ENCODE measurements around the gene SYPL2. TPM values are rescaled to one million over a fixed set of nuclear protein-coding genes. Genes with fewer than 3 reads are reported as not detected.
"Not testable (repeated sequence)": the region's sequence is repeated elsewhere in the genome, so short reads cannot be mapped to it uniquely, and the experiment has no call there.

Gene SYPL2
- total RNA-seq, 1 donor from 2014 or later, result 9.6 TPM

GRCh38 chr1:109468903-109469302 is 2.6 kb downstream of the SYPL2 start:
- DNase-seq (ENCODE audit: low spot score), result no peak
- ATAC-seq, result no peak

- ATAC-seq, result no peak
- no peak for DNase-seq (ENCODE audit: low spot score)
Measured at GRCh38 chr1:109470245-109470644, 3.9 kb downstream of the SYPL2 start.

DNA sequence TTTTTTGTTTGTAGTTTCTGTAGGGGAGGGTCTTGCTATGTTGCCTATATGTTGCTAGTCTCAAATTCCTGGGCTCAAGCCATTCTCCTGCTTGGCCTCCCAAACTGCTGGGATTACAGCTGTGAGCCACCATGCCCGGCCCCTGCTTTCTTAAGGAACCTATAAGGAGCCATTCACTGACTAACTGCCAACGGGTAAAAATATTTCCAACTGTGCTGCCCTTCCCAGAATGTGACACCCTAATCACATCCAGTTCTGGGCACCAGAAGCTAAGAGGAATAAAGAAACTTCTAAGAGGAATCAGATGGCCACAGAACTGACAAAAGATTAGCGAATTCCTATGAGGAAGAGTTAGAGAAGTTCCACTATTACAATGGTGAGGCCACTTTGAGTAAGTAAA is 6.4 kb downstream of the SYPL2 start:
- no peak for DNase-seq (ENCODE audit: low spot score)
- no peak for ATAC-seq

DNA sequence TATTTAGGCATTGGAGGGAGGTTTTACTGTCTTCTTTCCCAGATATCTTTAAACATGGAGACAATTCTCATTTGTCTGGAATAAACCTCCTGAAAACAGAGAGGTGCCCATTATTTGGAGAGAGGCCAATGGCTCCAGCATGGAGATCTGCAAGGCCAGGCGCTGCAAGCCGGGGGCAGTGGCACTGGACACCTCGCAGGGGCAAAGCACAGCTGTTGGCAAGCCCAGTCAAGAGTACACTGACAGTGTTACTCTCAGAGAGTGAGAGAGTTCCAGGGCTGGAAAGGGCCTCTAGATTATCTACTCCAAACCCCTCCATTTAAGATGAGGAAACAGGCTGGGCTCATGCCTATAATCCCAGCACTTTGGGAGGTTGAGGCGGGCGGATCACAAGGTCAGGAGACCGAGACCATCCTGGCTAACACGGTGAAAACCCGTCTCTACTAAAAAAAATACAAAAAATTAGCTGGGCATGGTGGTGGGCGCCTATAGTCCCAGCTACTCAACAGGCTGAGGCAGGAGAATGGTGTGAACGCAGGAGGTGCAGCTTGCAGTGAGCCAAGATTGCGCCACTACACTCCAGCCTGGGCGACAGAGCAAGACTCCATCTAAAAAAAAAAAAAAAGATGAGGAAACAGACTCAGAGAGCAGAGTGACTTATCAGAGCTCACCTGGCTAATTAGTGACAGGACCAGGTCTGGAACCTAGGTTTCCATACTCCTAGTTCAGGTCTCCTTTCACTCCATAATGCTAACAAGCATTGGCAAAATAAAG is 7.1 kb downstream of the SYPL2 start:
- peak; percentile 52 for ATAC-seq
- not testable (repeated sequence) for DNase-seq (ENCODE audit: low spot score)

DNA sequence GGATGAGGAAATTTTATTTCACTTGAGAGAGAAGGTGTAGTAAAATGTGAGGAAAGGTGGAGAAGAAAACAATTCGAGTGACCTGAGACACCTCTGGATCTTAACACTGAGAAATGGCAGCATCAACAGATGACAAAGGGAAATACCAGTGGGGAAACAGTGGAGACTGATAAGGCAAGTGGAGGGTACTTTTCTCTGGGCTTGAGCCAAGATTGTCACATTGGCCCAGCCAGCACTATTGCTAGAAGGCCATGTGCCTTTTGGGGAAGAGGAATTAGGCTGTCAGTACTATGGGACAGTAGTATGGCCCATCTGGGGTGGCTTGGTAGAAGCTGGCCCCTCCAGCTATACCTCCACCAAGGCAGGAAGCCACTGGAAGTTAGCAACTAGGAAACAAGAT is 8.4 kb downstream of the SYPL2 start:
- ATAC-seq (no peak), DNase-seq (ENCODE audit: low spot score) (no peak)

GRCh38 chr1:109475261-109475660 is 8.9 kb downstream of the SYPL2 start:
- no peak for ATAC-seq

GRCh38 chr1:109476825-109477224 is 10.5 kb downstream of the SYPL2 start:
- DNase-seq (ENCODE audit: low spot score) (no peak), ATAC-seq (no peak)

More at GRCh38 chr1:109475261-109475660, 8.9 kb downstream of the SYPL2 start:
- no peak for DNase-seq (ENCODE audit: low spot score)

GRCh38 chr1:109477821-109478220 is 11.5 kb downstream of the SYPL2 start:
- DNase-seq (ENCODE audit: low spot score), result no peak
- peak; percentile 22 for ATAC-seq

DNA sequence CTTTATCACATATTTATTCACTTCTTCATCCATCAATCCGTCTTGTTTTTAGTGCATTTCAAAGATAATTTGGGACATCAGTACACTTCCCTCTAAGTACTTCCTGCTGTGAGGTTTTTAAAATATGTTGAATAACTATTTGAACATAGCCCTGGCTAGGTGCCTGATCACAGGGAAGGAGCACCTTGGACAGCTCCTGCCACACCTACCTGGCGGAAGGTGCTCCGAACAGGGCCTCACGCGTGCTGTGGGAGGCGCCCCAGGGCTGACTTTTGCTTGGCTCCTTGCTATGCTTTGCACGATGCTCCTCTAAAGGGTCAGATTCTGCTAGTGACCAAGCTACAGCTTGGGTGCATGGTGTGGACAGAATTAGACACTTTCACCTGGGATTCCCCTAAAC is 12.5 kb downstream of the SYPL2 start:
- ATAC-seq, result no peak
- DNase-seq (ENCODE audit: low spot score), result no peak

- no peak for ATAC-seq
- DNase-seq (ENCODE audit: low spot score), result no peak
Measured at GRCh38 chr1:109479311-109479710, 13.0 kb downstream of the SYPL2 start.

- ATAC-seq, result no peak
- no peak for DNase-seq (ENCODE audit: low spot score)
Measured at GRCh38 chr1:109479901-109480300, 13.6 kb downstream of the SYPL2 start.

DNA sequence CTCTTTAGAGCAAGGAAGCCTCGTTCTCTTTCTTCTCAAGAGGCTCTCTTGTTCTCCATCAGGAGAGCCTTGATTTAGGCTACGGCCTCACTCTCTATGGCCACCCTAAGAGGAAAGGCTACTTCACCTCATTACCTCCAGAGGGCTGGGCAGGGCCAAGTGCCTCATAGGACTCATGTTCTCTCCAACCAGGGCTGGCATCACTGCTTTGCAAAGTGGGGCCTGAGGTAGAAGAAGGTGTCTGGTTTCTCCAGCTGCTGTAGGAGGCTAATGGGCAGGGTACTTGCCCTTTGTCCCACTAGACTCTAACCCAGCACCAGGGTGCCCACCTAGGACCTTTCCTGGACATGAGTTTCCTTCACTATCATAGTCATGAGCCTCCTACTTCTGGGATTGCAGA is 15.3 kb downstream of the SYPL2 start:
- ATAC-seq, result no peak

GRCh38 chr1:109482242-109482641 is 15.9 kb downstream of the SYPL2 start:
- ATAC-seq, result no peak
- DNase-seq (ENCODE audit: low spot score), result no peak

More for the DNA sequence above, 15.3 kb downstream of the SYPL2 start:
- DNase-seq (ENCODE audit: low spot score), result no peak

DNA sequence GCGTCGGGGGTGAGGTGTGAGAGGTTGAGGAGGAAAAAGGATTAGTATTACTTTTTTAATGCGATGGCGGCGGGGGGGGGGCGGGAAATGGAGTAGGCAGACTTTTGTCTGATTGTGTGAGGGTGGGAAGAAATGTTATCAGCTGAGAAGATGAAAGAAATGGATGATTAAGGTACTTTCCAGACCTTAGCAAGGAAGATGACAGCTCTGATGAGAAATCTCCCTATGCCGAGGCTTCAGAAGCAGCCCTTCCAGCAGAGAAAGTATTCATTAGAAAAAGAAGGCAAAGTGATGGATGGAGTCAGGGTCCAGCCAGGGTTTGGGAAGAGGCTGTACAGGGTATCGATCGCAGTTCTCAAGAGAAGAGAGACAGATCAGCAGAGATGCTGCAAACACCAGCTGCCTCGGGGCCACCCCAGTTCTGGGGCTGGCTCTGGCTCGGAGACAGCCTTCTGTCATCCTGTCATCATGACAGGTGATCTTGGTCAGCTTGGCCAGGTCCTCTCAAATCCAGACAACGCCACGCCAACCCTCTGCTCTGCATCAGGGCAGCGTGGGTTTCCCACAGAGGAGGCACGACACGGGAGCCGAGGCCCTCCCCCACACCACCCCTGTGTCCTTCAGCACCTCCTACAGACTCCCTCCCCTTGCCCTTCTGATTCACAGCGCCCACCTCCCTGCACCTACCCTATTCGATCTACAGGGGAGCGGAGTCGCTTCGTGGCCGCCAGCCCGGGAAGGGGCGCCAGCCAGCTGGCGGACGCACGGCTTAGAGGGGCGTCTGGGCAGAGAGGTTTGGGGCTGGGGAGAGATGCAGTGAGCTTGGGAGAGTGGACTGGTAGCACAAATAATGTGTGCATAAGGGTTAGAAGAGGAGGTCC is 16.7 kb downstream of the SYPL2 start:
- ATAC-seq (peak; percentile 23), DNase-seq (ENCODE audit: low spot score) (no peak)

GRCh38 chr1:109483672-109484518 is 17.5 kb downstream of the SYPL2 start, which contains the start of gene ATXN7L2:
TSS of gene ATXN7L2 (plus strand) at chr1:109483905. CDS start at chr1:109483954, 49 bp downstream.
- DNase-seq (ENCODE audit: low spot score), result peak; percentile 91
- peak; percentile 94 for ATAC-seq

DNA sequence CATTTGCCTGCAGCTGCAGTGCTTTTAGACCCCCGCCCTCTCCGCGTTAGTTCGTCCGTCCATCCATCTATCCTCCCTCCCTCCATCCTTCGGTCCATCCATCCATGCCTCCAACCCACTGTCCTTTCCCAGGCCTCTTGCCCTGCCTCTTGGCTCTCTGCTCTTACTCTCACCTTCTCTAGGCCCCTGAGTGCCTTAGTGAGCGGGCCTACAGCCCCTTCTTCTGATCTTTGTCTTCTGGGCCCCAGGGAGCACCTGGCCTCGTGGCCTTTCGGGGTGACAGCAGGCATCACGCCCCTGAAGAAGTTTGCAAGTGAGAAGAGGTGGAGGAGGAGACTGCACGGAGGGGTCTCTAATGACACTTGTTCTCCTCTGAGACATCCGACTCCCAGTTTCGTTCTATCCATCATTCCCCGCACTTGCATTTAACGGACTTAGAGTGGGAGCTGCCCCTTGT is 18.2 kb downstream of the SYPL2 start:
- DNase-seq (ENCODE audit: low spot score), result no peak
- no peak for ATAC-seq

GRCh38 chr1:109485001-109485400 is 18.7 kb downstream of the SYPL2 start:
- DNase-seq (ENCODE audit: low spot score) (no peak), ATAC-seq (no peak)

DNA sequence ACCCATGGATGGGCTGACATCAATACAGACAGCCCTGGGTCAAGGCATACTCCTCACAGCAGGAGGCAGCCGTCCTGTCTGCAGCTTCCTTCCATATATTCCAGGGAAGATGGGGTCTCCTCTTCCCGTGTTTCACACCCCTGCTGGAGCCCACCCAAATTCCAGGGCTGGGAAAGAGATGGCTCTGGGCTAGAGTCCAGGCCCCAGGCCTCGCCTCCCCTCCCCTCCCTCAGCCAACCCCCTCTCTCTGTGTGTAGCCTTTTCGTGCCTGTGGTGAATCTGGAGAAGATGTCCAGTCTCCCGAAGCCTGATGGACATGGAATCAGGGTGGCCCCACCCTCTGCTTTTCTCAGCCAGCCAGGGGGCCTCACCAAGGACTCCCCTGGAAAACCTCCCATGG is 20.9 kb downstream of the SYPL2 start:
- ATAC-seq (no peak), DNase-seq (ENCODE audit: low spot score) (no peak)

DNA sequence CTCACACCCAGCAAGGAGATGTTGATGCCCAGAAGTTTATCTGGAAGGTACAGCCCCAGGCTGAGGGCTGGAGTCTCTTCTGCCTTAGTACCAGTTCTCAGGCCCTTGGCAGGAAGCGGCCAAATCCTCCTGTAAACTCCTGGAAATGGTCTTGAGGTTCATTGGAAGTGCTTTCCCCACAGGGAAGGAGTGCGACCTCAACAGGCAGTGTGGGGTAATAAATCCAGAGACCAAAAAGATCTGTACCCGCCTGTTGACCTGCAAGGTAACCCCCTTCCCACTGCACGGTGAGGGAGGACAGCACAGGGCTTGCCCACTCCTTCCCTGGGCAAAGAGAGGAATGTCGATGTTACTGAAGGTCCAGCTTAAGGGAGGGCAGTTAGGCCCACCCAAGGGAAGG is 21.9 kb downstream of the SYPL2 start:
- ATAC-seq, result no peak
- DNase-seq (ENCODE audit: low spot score), result no peak

DNA sequence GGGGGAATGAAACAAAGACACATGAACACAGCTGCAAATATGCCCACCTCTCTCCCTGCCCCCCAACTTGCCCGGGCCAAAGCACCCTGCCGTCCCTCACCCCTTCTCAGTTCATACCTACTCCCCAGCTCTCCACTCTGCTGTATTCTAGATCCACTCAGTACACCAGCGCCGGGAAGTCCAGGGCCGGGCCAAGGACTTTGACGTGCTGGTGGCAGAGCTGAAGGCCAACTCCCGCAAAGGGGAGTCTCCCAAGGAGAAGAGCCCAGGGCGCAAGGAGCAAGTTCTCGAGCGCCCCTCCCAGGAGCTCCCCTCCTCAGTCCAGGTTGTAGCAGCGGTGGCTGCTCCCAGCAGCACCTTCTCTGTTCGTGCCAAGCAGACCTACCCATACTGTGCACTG is 22.4 kb downstream of the SYPL2 start:
- ATAC-seq (no peak), DNase-seq (ENCODE audit: low spot score) (no peak)
